Measurements from ENCODE around the gene KRTAP1-5. TPM values are rescaled to one million over a fixed set of nuclear protein-coding genes. Genes with fewer than 3 reads are reported as not detected.

The KRTAP1-5 gene
- total and polyA plus RNA-seq, 2 donors (not counting 3 experiments of a cell fraction or from before 2014, with no cell fraction given), result not detected

DNA sequence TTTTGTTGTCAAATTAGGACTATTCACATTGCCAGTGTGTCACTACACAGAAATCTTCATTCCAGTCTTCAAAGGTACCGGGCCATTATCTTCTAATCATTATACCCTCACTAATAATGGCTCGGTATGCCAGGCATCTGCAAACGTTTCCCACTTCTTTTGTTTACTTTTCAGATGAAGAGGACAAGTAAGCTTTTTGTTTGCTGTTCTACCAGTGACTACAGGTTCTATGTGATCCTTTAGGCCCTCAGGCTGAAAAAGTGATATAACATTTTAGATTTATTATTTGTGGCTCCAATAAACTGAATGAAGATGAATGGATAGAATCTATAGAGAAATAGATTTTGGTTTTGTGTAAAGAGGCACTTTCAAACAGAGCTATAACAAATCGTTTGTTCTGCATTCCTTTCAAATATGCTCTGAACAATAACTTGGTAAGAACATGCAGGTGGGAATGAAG is 17.7 kb downstream of the KRTAP1-5 start:
- no peak for TF ChIP-seq FOS (IDR thresholded peaks at IDR 0.05; ENCODE audit: borderline replicate concordance, insufficient read depth, low read length)
- no peak for TF ChIP-seq JUN (IDR thresholded peaks at IDR 0.05; ENCODE audit: borderline replicate concordance, insufficient read depth, insufficient read length, low read depth)
- TF ChIP-seq, protein P1, sequence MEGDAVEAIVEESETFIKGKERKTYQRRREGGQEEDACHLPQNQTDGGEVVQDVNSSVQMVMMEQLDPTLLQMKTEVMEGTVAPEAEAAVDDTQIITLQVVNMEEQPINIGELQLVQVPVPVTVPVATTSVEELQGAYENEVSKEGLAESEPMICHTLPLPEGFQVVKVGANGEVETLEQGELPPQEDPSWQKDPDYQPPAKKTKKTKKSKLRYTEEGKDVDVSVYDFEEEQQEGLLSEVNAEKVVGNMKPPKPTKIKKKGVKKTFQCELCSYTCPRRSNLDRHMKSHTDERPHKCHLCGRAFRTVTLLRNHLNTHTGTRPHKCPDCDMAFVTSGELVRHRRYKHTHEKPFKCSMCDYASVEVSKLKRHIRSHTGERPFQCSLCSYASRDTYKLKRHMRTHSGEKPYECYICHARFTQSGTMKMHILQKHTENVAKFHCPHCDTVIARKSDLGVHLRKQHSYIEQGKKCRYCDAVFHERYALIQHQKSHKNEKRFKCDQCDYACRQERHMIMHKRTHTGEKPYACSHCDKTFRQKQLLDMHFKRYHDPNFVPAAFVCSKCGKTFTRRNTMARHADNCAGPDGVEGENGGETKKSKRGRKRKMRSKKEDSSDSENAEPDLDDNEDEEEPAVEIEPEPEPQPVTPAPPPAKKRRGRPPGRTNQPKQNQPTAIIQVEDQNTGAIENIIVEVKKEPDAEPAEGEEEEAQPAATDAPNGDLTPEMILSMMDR (IDR thresholded peaks at IDR 0.05; ENCODE audit: extremely low read depth in 1 of 2, insufficient read depth in 1 of 2, low read depth in 1 of 2, low read length in 2 of 2), result no peak
- no peak for TF ChIP-seq EZH2 (IDR thresholded peaks at IDR 0.05; ENCODE audit: borderline replicate concordance, low read depth, low read length, severe bottlenecking)
- TF ChIP-seq GATA2 (IDR thresholded peaks at IDR 0.05; ENCODE audit: insufficient read depth, insufficient read length, low read depth, low read length), result no peak
- TF ChIP-seq, protein P2, sequence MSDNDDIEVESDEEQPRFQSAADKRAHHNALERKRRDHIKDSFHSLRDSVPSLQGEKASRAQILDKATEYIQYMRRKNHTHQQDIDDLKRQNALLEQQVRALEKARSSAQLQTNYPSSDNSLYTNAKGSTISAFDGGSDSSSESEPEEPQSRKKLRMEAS (IDR thresholded peaks at IDR 0.05; ENCODE audit: insufficient read depth, insufficient read length), result no peak
- TF ChIP-seq POLR2A (IDR thresholded peaks at IDR 0.05; ENCODE audit: low read depth, low read length), result no peak
- no peak for TF ChIP-seq MYC (IDR thresholded peaks at IDR 0.05; ENCODE audit: low read depth, low read length)
- no peak for TF ChIP-seq POLR2AphosphoS5 (IDR thresholded peaks at IDR 0.05; ENCODE audit: insufficient read depth, low read depth, low read length)
- Histone ChIP-seq H3K4me1 (ENCODE audit: control insufficient read depth, extremely low read depth, insufficient read depth, low read length) (no peaks in the 10 kb centered on the region), H3K27ac (ENCODE audit: insufficient read depth, low read depth, low read length) (no peak overlapping the region), H3K79me2 (ENCODE audit: control insufficient read depth, insufficient read depth, low read length) (no peaks in the 10 kb centered on the region), H3K4me3 (replicated peaks in 1 of 3; ENCODE audit: insufficient read depth in 1 of 3, low read depth in 1 of 3, low read length in 3 of 3) (no peak overlapping the region), H3K9me1 (replicated peaks; ENCODE audit: control insufficient read depth, extremely low read depth, insufficient read depth, low read length) (no peaks in the 10 kb centered on the region), H3K4me2 (ENCODE audit: insufficient read depth, low read length) (no peak overlapping the region), H3K36me3 (ENCODE audit: control insufficient read depth in 2 of 2, extremely low read depth in 1 of 2, insufficient read depth in 2 of 2, low read length in 2 of 2) (no peaks in the 10 kb centered on the region), H4K20me1 (replicated peaks; ENCODE audit: control insufficient read depth, extremely low read depth, insufficient read depth, low read length) (no peaks in the 10 kb centered on the region), H3K9ac (replicated peaks; ENCODE audit: extremely low read depth, insufficient read depth, low read length) (no peak overlapping the region), H3K27me3 (ENCODE audit: control insufficient read depth in 2 of 2, insufficient read depth in 2 of 2, low read length in 2 of 2) (peaks cover 0 to 1% of the 10 kb centered on the region in 2 experiments), H3K9me3 (replicated peaks; ENCODE audit: control insufficient read depth, insufficient read depth, low read length) (no peaks in the 10 kb centered on the region), H2AFZ (ENCODE audit: low read depth, low read length) (no peak overlapping the region)
- ChIA-PET POLR2A (no interaction called here), CTCF (no interaction called here)
- dilution Hi-C loops (cut with MboI; ENCODE audit: extremely low pct_ligation_motif_present, low sequenced_read_pairs), result no loop called here
- FAIRE-seq, result no peak
- no TSS peak for BruUV-seq (replicated peaks)
- intact Hi-C loops (cut with micrococcal nuclease), result no loop called here
- DNase-seq (ENCODE audit: low read depth, low spot score), result no peak

All from endothelial cell of umbilical vein (primary cell).